ENCODE results near the gene CEP162.

- TF ChIP-seq CTCF (tag by site-specific recombination; IDR thresholded peaks at IDR 0.05) (no peak), ZNF274 (IDR thresholded peaks at IDR 0.05; ENCODE audit: low read length) (no peak), ZNF274 (tag by site-specific recombination; IDR thresholded peaks at IDR 0.05; ENCODE audit: borderline replicate concordance) (no peak), ATF2 (tag by site-specific recombination; IDR thresholded peaks at IDR 0.05; ENCODE audit: low read depth) (no peak), ZNF654 (tag by site-specific recombination; IDR thresholded peaks at IDR 0.05; ENCODE audit: low read depth) (no peak), ZNF184 (tag by site-specific recombination; IDR thresholded peaks at IDR 0.05) (no peak), ZNF23 (tag by site-specific recombination; IDR thresholded peaks at IDR 0.05; ENCODE audit: borderline replicate concordance) (no peak)
Observed at GRCh38 chr6:84271061-84271716, 43.7 kb upstream of the CEP162 start.

All from HEK293 (cell line).